NCI-H748 treated with DMSO at 0.1 percent for 48 hours (cell line): ENCODE data around the gene TMEM62.
"Not testable (repeated sequence)": the region's sequence is repeated elsewhere in the genome, so short reads cannot be mapped to it uniquely, and the experiment has no call there.

Source experiments
- DNase-seq: peaks from one replicate; lab custom pipeline; 2025; lab: John Stamatoyannopoulos, UW

Gene TMEM62

DNA sequence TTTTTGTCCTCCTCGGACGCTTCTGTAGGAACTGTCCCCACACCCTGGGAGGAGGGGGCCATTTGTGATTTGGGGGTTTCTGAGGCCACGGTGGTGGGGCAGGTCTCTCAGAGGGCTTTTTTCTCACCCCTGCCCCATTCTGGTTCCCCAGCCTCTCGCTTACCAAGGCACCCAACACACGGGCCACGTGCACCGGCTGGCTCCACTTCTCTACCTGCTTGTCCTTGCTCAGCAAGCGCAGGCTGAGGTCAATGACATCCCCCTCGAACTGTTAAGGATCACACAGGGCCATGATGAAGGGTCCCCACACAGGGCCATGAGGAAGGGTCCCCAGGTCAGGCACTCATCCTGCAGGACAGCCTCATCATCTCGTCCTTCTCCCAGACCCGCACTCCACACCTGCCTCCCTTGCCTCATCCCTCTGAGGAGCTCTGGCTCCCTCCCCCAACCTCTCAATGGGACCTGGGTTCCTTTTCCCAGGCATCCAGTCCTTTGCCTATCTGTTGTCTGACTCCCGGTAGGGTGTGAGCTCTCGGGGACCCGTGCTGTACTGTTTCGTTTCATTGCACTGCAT lies 76.9 kb downstream of the TMEM62 start:
- DNase-seq: no peak

DNA sequence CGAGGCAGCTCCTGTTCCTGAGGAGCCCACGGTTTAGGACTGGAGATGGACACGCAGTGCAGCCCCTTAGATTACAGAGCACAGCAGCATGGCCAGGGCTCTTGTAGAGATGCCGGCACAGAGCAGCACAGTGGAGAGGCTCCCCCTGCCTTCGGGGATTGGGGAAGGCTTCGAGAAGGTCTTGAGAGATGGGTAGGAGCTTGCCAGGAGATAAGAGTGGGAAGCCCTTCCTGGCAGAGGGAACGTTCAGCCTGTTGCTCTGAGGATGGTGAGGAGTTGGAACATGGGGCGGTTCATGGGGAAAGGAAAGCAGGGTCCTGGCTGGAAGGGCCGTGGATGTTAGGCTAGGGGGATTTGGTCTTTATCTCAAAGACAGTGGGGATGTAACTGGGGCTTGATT lies 77.4 kb downstream of the TMEM62 start:
- DNase-seq: no peak

DNA sequence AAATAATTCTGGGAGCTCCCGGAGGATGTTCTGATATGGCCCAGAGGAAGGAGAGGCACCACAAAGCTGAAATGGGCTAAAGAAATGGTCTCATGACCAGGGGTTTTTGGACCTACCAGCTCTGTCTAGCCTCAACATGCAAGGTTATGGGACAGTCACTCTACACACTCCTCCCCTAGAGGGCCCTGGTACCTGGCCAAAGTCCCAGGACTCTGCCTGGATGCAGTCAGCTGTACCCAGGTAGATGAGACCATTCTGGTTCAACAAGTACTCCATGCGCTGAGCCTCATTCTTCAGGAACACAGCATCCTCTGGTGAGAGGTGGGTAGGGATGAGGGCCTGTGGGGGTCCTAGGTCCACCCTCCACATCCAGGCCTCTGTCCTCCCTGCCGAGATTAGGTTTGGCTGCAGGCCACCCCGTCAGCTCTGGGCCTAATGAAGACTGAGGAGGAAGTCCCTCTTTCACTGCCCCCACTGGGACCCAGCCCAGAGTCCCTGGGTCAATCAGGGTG lies 77.9 kb downstream of the TMEM62 start:
- DNase-seq: no peak

DNA sequence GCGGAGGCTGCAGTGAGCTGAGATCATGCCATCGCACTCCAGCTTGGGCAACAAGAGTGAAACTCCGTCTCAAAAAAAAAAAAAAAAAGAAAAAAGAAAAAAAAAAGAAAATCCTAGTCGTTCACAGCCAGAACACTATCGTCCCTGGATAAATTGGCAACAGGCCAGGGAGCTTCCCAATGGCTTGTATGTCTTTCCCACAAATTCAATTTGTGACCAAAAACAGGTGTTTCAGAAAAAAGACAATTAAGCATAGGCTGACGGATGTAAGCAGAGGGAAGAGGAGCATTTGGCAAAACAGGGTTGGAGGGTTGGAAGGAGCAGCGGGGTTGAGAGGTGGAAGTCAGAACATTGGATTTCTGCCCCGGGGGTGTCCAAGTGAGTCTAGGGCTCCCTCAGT lies 78.9 kb downstream of the TMEM62 start:
- DNase-seq: no peak

DNA sequence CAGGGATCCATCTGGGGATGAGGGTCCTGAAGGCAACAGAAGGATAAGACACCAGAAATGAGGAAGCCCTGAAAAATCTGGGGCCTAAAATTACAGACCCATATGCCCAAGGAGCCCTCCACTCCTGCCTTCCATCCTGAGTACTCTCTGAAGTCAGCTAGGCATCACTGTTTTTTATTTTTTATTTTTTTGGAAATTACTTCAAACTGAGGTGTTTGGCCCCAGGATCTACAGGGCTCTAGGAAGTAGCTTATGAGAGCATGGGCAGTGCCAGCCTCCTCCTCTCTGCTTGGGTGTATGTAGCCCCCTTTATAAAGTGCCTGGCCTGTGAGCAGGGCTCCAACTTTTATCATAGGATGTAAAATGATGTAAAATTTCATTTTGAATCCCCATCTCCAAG lies 79.6 kb downstream of the TMEM62 start:
- DNase-seq: no peak

DNA sequence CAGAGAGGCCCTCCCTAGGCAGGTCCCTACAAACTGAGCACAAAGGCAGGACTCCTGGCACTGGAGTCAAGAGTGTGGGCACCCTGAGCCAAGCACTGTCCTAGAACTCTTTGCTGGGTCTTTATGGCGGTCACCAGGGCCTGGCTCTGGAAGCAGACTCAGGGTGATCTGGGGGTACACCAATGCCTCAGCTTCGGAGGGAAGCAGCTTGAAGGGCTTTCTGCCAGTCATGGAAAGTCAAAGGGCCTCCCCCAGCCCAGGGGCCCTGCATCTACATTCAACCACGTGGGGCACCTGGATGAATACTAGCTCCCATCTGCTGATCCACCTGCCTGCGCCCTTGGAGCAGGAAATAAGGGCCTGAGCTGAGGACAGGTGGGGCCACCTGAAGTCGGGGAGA lies 80.1 kb downstream of the TMEM62 start:
- no peak for DNase-seq

DNA sequence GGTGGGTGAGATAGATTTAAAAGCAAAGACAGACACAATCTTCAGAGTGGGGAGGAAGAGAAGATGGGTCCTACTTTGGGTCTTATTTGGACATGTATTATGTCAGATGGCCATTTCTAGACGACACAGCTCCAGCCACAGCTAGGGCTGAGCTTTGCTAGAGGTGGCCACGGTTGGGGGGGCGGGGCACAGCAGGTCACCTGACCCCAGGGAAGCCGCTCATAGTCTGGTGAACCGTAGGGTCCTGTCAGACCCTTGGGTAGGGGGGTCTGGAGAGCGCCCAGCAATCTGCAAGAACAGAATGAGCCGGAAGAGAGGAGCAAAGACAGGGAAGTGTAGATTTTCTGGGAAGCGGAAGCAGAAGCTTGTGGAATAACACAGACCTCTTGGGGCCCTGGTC lies 80.8 kb downstream of the TMEM62 start:
- DNase-seq: no peak

DNA sequence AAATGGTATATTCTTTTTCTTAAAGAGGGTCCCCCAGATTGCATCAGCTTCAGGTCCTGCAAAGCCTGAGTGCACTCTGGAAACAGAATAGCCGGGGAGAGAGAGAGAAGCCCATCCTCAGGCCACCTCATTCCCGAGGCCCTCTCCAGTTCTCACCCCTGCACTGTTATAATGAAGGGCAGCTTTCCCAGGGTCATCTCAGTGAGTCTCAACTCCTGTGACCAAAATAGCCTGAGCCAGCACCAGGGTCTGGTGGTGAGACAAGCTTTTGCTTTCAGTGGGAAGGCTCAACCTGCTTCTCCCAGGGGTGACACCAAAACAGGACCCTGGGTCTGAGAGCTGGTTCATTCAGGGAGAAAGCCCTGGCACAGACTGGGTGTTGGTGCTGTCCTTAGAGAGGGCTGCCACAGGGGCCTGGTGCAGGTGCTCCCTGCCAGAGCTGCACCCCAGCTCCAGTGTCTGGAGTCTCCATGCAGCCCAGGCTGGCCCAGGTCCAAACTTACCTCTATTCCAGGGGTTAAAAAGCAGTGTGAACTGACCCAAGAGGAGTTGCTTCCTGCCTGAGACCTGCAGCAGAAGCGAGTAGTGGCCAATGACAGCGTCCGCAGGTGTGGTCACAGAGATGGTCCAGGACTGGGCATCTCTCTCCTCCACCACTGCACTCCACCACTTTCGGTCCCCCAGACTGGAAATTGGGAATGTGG lies 81.4 kb downstream of the TMEM62 start:
- DNase-seq: no peak

DNA sequence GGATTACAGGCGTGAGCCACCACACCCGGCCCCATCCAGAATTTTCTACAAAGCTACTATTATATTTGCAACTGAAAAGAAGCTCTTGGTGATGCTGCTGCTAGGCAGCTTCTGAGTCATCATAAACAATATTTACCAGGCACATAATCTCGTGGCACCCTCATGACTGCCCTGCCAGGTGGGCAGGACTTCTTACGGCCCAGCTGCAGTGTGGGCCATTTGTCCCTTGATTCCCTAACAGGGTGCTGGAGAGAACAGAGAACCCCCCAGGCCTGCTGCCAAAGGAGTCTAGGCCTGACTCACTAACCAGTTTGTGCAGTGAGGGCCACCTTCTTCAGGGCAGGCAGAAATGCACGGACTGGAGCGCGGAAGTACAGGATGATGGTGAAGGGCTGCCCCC lies 82.6 kb downstream of the TMEM62 start:
- DNase-seq: no peak

DNA sequence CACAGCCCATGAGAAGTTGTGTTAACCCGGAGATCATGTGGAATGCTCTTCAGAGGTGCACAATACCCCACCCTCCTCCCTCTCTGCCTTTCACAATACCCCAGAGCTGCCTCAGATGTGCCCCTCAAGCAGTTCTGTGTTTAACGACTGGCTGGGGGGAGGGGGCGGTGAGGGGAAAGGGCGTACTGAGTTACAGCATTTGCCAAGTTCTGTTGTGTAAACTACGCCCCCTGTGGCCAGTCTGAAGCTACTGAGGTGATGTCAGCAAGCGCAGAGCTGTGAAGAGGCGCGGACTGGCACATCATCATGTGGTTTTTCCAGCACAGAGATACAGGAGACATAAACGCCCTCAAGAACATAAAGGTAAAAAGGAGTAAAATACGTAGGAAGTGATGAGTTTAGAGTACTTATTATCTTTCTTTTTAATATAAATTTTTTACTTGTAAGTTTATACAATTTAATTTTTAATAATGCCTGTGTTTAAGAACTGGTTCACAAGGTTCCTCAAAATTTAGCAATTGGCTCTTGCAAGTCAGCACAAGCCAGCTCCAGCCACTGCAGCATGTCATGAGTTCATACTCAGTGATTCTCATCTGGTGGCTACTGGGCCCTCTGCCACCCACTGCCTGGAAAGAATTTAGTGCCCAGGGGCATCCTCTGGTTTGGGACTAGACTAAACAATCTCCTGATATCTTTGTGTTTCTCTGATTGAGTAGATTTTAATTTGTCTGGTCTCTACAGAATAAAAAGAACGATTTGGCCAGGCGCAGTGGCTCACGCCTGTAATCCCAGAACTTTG lies 85.7 kb downstream of the TMEM62 start:
- no peak for DNase-seq

DNA sequence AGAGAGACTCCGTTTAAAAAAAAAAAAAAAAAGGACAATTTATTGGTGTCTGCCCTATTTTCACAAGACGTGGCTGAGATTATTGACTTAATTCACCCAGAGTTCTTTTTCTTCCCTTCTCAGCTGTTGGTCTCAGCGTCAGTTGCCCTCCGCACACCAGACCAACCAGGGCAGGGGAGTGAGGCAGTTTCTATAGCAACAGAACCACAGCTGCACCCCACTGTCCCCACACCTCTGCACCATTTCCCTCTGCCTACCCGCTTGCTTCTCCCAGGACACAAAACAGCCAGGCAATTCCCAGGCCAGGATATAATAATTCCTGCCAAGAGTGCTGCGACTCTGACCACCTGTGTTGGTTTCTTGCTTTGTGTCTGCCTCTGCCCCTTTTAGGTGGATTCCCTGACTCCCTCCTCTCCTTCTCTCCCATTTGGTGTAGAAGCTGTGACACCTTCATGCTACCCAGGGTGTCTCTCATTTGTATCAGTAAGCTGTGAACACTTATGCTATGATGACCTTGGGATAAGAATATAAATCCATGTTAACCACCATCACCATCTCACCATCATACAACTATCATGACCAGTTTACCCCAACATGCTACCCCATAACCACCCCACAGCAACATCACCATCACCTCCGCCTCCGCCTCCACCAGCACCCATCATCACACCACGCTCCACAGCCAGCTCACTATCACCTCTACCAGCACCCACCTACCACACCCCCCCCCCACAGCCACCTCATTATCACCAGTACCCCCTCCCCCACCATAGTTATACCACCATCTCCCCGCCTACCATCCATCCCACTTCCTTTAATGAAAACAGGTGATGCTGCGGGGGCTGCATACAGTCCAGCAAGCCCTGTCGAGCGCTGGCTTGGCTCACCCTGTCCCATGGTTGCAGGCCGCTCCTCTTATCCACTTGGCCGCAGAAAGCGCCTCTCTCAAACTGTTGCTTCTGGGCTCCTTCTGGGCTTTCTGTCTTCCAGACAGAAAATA lies 86.8 kb downstream of the TMEM62 start:
- DNase-seq: no peak

DNA sequence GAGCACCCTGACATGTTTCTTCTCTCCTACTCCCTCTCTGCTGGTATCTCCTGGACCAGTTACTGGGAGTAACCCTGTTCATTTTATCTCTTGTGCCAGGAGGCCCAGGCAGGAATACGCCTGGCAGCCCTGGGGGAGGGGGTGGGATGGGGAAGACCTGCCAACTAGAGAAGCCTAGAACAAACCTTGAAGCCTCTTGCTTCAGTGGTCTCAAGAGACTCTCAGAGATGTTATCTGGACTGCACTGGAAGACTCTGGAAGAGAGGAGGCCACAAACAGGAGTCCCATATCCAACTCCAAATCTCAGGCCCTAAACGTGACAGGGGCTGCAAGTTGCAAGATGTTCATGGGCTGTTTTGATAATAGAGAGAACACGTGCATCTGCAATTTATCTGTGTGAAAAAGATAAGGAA lies 87.6 kb downstream of the TMEM62 start, which contains the start of gene EPB42:
Gene EPB42 (minus strand): TSS at position 28 of the 413 bp plus-strand sequence. CDS start 193 bp downstream, outside the sequence.
- DNase-seq: no peak

DNA sequence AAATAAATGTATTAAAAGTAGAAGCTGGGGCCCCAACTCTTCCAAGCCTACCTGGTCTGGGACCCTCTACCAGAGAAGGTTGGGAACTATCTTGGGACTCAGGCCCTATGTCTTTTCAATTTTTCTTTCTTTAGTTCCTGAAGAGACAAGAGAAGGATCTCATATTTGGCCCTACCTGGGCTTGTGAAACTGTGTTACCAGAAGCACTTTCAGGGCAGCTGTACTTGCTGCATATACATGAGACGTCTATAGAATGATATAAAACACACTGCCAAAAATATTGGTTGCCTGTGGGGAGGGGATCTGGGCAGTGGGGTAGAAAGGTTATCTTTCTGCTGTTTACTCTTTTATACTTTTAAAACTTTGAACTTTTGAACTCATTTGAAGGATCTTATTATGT lies 88.0 kb downstream of the TMEM62 start:
- DNase-seq: no peak

DNA sequence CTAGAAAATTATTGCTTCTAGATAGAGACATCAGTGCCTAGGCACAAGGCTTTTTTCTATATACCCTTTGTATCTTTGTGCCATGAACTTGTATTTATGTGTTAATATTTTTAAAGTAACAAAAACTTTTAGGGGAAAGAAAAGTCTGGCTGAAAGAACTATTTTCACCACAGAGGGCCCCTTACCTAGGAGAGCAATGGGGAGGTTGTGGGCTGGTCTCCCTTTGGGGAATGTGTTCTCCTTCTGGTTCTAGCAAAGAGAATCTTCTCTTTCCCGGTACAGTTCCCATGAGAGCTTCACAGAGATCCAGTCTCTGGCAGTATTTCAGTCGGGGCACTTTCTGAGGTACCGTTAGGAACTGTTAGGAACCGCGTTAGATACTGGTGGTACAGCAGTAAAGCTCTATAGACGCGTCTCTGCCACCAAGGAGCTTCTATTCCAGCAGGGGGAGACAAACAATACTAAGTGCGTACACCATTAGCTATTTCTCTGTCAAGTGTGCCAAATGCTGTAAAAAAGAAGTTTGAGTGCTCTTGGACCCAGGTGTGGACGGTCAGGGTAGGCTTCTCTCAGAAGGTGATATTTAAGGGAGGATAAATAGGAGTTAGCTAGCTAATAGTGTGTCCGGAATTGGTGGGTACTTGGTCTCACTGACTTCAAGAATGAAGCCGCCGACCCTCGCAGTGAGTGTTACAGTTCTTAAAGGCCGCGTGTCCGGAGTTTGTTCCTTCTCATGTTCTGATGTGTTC lies 92.0 kb downstream of the TMEM62 start:
- no peak for DNase-seq

DNA sequence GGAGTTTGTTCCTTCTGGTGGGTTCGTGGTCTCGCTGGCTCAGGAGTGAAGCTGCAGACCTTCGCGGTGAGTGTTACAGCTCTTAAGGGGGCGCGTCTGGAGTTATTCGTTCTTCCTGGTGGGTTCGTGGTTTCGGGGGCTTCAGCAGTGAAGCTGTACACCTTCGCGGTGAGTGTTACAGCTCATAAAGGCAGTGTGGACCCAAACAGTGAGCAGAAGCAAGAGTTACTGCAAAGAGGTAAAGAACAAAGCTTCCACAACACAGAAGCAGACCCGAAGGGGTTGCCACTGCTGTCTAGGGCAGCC lies 92.5 kb downstream of the TMEM62 start:
- DNase-seq: not testable (repeated sequence)

DNA sequence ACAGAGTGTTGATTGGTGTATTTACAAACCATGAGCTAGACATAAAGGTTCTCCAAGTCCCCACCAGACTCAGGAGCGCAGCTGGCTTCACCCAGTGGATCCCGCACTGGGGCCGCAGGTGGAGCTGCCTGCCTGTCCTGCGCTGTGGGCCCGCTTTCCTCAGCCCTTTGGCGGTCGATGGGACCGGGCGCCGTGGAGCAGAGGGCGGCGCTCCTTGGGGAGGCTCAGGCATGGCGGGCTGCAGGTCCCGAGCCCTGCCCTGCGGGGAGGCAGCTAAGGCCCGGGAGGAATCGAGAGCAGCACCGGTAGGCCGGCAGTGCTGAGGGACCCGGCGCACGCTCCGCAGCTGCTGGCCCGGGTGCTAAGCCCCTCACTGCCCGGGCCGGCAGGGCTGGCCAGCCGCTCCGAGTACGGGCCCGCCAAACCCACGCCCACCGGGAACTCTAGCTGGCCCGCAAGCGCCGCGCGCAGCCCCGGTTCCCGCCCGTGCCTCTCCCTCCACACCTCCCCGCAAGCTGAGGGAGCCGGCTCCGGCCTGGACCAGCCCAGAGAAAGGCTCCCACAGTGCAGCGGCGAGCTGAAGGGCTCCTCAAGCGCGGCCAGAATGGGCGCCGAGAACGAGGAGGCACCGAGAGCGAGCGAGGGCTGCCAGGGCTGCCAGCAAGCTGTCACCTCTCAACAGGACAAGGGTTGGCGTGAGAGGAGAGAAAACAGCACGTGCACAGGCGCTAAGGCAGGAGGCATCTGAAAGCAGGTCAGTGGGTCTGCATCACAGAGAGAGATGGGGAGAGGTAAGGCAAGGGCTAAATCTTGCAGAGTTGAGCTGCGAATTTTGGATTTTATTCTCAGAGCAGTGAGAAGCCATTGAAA lies 93.3 kb downstream of the TMEM62 start:
- DNase-seq: no peak

DNA sequence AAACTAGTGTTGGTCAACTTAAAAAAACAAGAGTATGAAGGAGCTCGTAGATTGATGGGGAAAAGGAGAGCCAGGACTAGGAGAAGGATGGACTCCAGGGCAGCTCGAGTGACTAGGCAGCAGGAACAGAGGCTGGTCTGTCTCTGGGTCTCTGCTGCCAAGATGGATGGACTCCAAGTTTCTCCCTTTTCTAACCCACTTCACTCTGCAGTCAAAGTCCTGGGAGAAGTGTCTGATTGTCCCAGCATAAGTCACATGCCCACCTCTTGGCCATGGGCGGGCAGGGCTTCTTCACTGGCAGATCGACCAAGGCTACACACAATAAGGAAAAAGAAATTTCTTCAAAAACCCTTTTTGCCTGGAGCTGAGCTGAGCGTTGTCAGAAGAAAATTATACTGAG lies 96.6 kb downstream of the TMEM62 start:
- no peak for DNase-seq

DNA sequence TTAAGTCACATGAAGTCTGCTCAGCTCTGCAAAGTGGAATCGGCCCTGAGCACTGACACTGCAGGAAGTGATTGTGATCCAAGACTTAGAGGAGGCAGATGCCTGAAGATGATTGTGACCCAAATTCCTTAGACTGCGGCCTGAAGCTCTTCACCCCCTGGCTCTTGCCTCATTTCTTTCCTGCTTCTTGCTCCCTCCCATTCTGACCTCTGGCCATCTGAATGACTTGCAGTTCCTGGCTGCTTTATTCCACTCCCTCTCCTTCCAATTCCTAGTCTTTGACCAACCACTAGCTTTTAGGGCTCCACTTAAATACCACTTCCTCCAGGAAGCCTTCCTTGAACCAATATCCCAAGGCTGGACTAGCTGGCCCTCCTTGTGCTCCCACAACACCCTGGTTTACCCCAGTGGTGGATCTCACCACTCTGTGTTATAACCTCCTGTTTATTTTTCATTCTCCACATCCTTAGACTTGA lies 97.3 kb downstream of the TMEM62 start:
- no peak for DNase-seq

DNA sequence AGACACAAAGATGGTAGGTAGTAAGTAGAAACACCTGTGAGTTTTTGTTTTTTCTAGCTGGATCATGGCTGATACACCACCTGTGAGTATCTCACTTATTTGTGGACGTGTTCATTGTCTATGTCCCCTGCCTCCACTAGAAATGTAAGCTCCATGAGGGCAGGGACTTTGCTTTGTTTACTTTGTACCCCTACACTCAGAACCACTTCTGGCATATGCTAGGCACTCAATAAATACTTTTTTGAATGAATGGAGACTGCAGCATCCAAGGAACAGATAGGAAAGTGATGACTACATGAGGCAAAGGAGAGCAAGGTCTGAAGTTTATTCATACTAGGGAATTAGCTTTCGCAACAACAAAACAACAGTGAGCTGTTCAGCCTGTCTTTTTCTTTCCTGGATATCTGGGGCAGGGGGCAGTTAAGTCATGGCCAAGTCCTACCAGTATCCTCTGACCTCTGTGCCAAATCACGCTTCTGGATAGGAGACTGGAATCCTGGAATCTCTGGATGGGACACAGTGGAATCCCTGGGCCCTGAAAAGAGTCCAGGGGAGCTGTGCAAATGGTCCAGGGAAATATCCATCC lies 99.0 kb downstream of the TMEM62 start:
- no peak for DNase-seq
